Activated CD8-positive, alpha-beta T cell treated with anti-CD3 and anti-CD28 coated beads for 36 hours (primary cell): ENCODE data around the gene HADHA. TPM values are rescaled to one million over a fixed set of nuclear protein-coding genes. Genes with fewer than 3 reads are reported as not detected.
A peak's percentile ranks its signal among the peaks of the same experiment; 100 is the strongest.

ENCODE experiments used
- ATAC-seq: fragments of 200-7000 bp; cut with Tn5 transposase; one replicate; pipeline ENCODE4 v1.10.0; 2021; ENCODE audit warnings: mild to moderate bottlenecking, moderate library complexity
- CTCF ChIA-PET: fragments of 350-600 bp; sonication (Branson Sonifier 250); formaldehyde crosslinking; loops from one replicate; lab custom pipeline; 2021; ENCODE audit warnings: antibody characterized with exemption; lab: Charles Lee
- POLR2A ChIA-PET: fragments of 350-600 bp; sonication (Branson Sonifier 250); formaldehyde crosslinking; loops from one replicate; lab custom pipeline; 2021; ENCODE audit warnings: antibody characterized with exemption; lab: Charles Lee
- DNase-seq: peaks from one replicate; pipeline ENCODE4 v3.0.0-alpha.2; 2020
- H3K27ac Mint-ChIP-seq: one replicate; pipeline ENCODE4 v1.8.0; 2021; ENCODE audit warnings: mild to moderate bottlenecking, mixed read lengths
- H3K27me3 Mint-ChIP-seq: one replicate; pipeline ENCODE4 v1.8.0; 2021; ENCODE audit warnings: mixed read lengths
- H3K36me3 Mint-ChIP-seq: one replicate; pipeline ENCODE4 v1.8.0; 2021; ENCODE audit warnings: low read depth, mixed read lengths
- H3K4me1 Mint-ChIP-seq: one replicate; pipeline ENCODE4 v1.8.0; 2021; ENCODE audit warnings: low read depth, mixed read lengths
- H3K4me3 Mint-ChIP-seq: one replicate; pipeline ENCODE4 v1.8.0; 2021; ENCODE audit warnings: mild to moderate bottlenecking, moderate library complexity, mixed read lengths
- H3K9me3 Mint-ChIP-seq: one replicate; pipeline ENCODE4 v1.8.0; 2021; ENCODE audit warnings: mixed read lengths
- CTCF ChIP-seq: fragments of 200-600 bp; IDR thresholded peaks from one replicate; pipeline ENCODE4 v1.8.0; 2022; ENCODE audit warnings: antibody characterized with exemption, mild to moderate bottlenecking
- intact Hi-C: fragments of 100-400 bp; cut with micrococcal nuclease; formaldehyde crosslinking; loops from one replicate; pipeline ENCODE4 v1.10.0; 2022
- total RNA-seq, 2 experiments: library from RNA; stranded (reverse); gene quantifications; one replicate each; pipeline ENCODE4 v1.2.3, GENCODE V29; 2021

The HADHA gene
- total RNA-seq: 100 to 1,000 TPM; 118 to 120 TPM

GRCh38 chr2:26244309-26245230, at the start of gene HADHA, which contains the start of gene HADHB:
TSS of gene HADHA (minus strand) at chr2:26244632. CDS start at chr2:26244596, 36 bp downstream.
TSS of gene HADHB (plus strand) at chr2:26244939. CDS start at chr2:26254255, 9,316 bp downstream.
- peak; percentile 80 for ATAC-seq
- Mint-ChIP-seq H3K27me3 (no peaks in the 10 kb centered on the region), H3K4me1 (peaks cover 52% of the 10 kb centered on the region), H3K4me3 (peak within 1 kb of the TSS; percentile 94), H3K27ac (peak within 1 kb of the TSS; percentile 100), H3K36me3 (peaks cover 12% of the 10 kb centered on the region), H3K9me3 (no peaks in the 10 kb centered on the region)
- POLR2A ChIA-PET: interaction anchor here (0.6 to 3.5 kb wide), 15 partner anchors 9 to 245 kb away, joined by 3 to 23 read pairs (median 7); partner anchors contain the start of genes ADGRF3 and SELENOI
- CTCF ChIA-PET: interaction anchor here (0.8 to 4.2 kb wide), 9 partner anchors 10 to 260 kb away, joined by 3 to 14 read pairs (median 4); partner anchors contain the start of gene SELENOI
- intact Hi-C loops: loop anchor here (10.0 kb wide), 1 partner anchor 90 kb away; no protein-coding TSS in a partner anchor
- no peak for TF ChIP-seq CTCF
- DNase-seq: peak; percentile 88

GRCh38 chr2:26292646-26293045, 48.2 kb upstream of the HADHA start:
- Mint-ChIP-seq H3K9me3 (no peaks in the 10 kb centered on the region), H3K27me3 (no peaks in the 10 kb centered on the region), H3K4me3 (no peak overlapping the region), H3K36me3 (peaks cover 1% of the 10 kb centered on the region), H3K4me1 (peaks cover 5% of the 10 kb centered on the region), H3K27ac (no peak overlapping the region)
- TF ChIP-seq CTCF: no peak
- ChIA-PET POLR2A (no interaction called here), CTCF (no interaction called here)
- intact Hi-C loops: no loop called here
- no peak for ATAC-seq
- DNase-seq: no peak

- H3K4me1 Mint-ChIP-seq: peaks cover 5% of the 10 kb centered on the region
- peaks cover 11% of the 10 kb centered on the region for H3K36me3 Mint-ChIP-seq
- no peak for DNase-seq
- no peak for ATAC-seq
- no peaks in the 10 kb centered on the region for H3K9me3 Mint-ChIP-seq
- ChIA-PET CTCF (no interaction called here), POLR2A (interaction anchor here (0.6 kb wide), 1 partner anchor 10 kb away, joined by 3 read pairs; no protein-coding TSS in a partner anchor)
- H3K4me3 Mint-ChIP-seq: no peak overlapping the region
- H3K27me3 Mint-ChIP-seq: no peaks in the 10 kb centered on the region
- no peak for TF ChIP-seq CTCF
- intact Hi-C loops: no loop called here
- H3K27ac Mint-ChIP-seq: no peak overlapping the region
Observed at GRCh38 chr2:26290001-26290400, 45.6 kb upstream of the HADHA start.

- TF ChIP-seq CTCF: no peak
- DNase-seq (no peak), ATAC-seq (no peak)
- Mint-ChIP-seq H3K27me3 (no peaks in the 10 kb centered on the region), H3K36me3 (peaks cover 29% of the 10 kb centered on the region), H3K4me3 (no peak overlapping the region), H3K27ac (no peak overlapping the region), H3K9me3 (no peaks in the 10 kb centered on the region), H3K4me1 (no peaks in the 10 kb centered on the region)
- ChIA-PET CTCF (no interaction called here), POLR2A (no interaction called here)
- intact Hi-C loops: no loop called here
Observed at GRCh38 chr2:26285931-26286330, 41.5 kb upstream of the HADHA start.
